Posterior vena cava (tissue), 2 donors: ENCODE results near the gene FNDC5. TPM values are rescaled to one million over a fixed set of nuclear protein-coding genes. Genes with fewer than 3 reads are reported as not detected.

Experiments
- DNase-seq: peaks from one replicate; pipeline ENCODE4 v3.0.0-alpha.2; 2020; ENCODE audit warnings: low spot score
- intact Hi-C, 2 donors: fragments of 100-400 bp; cut with DNase I; formaldehyde crosslinking; loops; one replicate each; pipeline versions ENCODE4 v1.14.1 to v1.14.2; 2022 to 2023
- total RNA-seq, 2 donors: library from RNA; stranded (reverse); fragmentation: NEBNext Ultra II Directional; extraction: Animal tissue kit (Norgen Biotek cat#: 25700); gene quantifications; one replicate each; pipeline ENCODE4 v1.2.1, GENCODE V29; 2021
- donor health status: DM: yes; HTN: yes; CAD: no.
- donor health status: DM: yes; HTN: yes; CAD: no.

Gene FNDC5
- total RNA-seq, 2 donors from 2014 or later: 2.4 to 5.0 TPM

- intact Hi-C loops: no loop called here
- DNase-seq: no peak
Measured at GRCh38 chr1:32886828-32887414, 16.2 kb upstream of the FNDC5 start.

GRCh38 chr1:32886004-32886827 lies 15.5 kb upstream of the FNDC5 start, which contains the start of gene HPCA:
HPCA (plus strand) TSS chr1:32886491; CDS start chr1:32888899, 2,408 bp downstream.
- intact Hi-C loops: no loop called here
- DNase-seq: peak; percentile 85

- no peak for DNase-seq
- intact Hi-C loops: no loop called here
Measured at GRCh38 chr1:32885676-32886003, 14.9 kb upstream of the FNDC5 start.

GRCh38 chr1:32884726-32885125 lies 14.0 kb upstream of the FNDC5 start:
- intact Hi-C loops: no loop called here
- DNase-seq: no peak

- peak; percentile 50 for DNase-seq
- intact Hi-C loops: no loop called here
Measured at GRCh38 chr1:32884032-32884372, 13.3 kb upstream of the FNDC5 start.

GRCh38 chr1:32883338-32884031 lies 12.8 kb upstream of the FNDC5 start:
- DNase-seq: peak; percentile 46
- intact Hi-C loops: no loop called here

- peak; percentile 20 for DNase-seq
- intact Hi-C loops: no loop called here
Measured at GRCh38 chr1:32881871-32882850, 11.4 kb upstream of the FNDC5 start.

GRCh38 chr1:32881291-32881690 lies 10.6 kb upstream of the FNDC5 start:
- DNase-seq: peak; percentile 34
- intact Hi-C loops: no loop called here

GRCh38 chr1:32878637-32879041 lies 7.9 kb upstream of the FNDC5 start:
- intact Hi-C loops: loop anchor here in 1 of 2 donors (5.0 kb wide), 1 partner anchor 214 kb away; no protein-coding TSS in a partner anchor
- DNase-seq: peak; percentile 58

- intact Hi-C loops: loop anchor here in 1 of 2 donors (5.0 kb wide), 1 partner anchor 214 kb away; no protein-coding TSS in a partner anchor
- DNase-seq: no peak
Measured at GRCh38 chr1:32878183-32878582, 7.5 kb upstream of the FNDC5 start.

GRCh38 chr1:32877211-32878110 lies 6.7 kb upstream of the FNDC5 start:
- intact Hi-C loops: loop anchor here in 1 of 2 donors (5.0 kb wide), 1 partner anchor 215 kb away; no protein-coding TSS in a partner anchor
- peak; percentile 47 for DNase-seq

GRCh38 chr1:32876341-32877210 lies 5.9 kb upstream of the FNDC5 start:
- peak; percentile 82 for DNase-seq

GRCh38 chr1:32874860-32875752 lies 4.4 kb upstream of the FNDC5 start:
- intact Hi-C loops: loop anchor here in 1 of 2 donors (5.0 kb wide), 2 partner anchors 163 to 217 kb away; no protein-coding TSS in a partner anchor
- no peak for DNase-seq

More at GRCh38 chr1:32876341-32877210, 5.9 kb upstream of the FNDC5 start:
- intact Hi-C loops: loop anchor here in 1 of 2 donors (5.0 kb wide), 1 partner anchor 216 kb away; no protein-coding TSS in a partner anchor

GRCh38 chr1:32873484-32873883 lies 2.8 kb upstream of the FNDC5 start:
- no peak for DNase-seq

GRCh38 chr1:32872192-32872460 lies 1.4 kb upstream of the FNDC5 start:
- DNase-seq: no peak
- intact Hi-C loops: loop anchor here in 1 of 2 donors (5.0 kb wide), 1 partner anchor 160 kb away; no protein-coding TSS in a partner anchor

More at GRCh38 chr1:32873484-32873883, 2.8 kb upstream of the FNDC5 start:
- intact Hi-C loops: loop anchor here in 1 of 2 donors (5.0 kb wide), 1 partner anchor 161 kb away; no protein-coding TSS in a partner anchor
